H1 (cell line): ENCODE data around the gene URAD. TPM values are rescaled to one million over a fixed set of nuclear protein-coding genes. Genes with fewer than 3 reads are reported as not detected.

Experiments
- CHD7 ChIP-seq: fragments of 300-600 bp; sonication (generic); IDR thresholded peaks from 2 replicates; pipeline ENCODE4 v1.7.1; 2012; ENCODE audit warnings: low read length, moderate library complexity, mild to moderate bottlenecking, inconsistent platforms; ENCODE audit not compliant: insufficient replicate concordance
- CREB1 ChIP-seq: IDR thresholded peaks from 2 replicates; pipeline ENCODE4 v1.6.1; 2012; ENCODE audit warnings: inconsistent platforms
- polyA plus RNA-seq, 7 experiments: library from polyadenylated mRNA; depleted of rRNA in 3 of 7; stranded (reverse) in 5 of 7; unstranded in 2 of 7; fragments of >200 nt in 5 of 7; fragments of 200-250 nt in 2 of 7; gene quantifications; 1 replicate in 5 of 7; 2 replicates in 1 of 7; 4 replicates in 1 of 7; pipeline versions ENCODE4 v1.2.1 to v1.2.3, GENCODE V29; 2011 to 2013; ENCODE audit warnings: missing spikeins in 2 of 7, mixed read lengths in 2 of 7
- total RNA-seq: library from RNA; stranded (reverse); fragmentation: NEBNext Ultra II Directional; extraction: Animal tissue kit (Norgen Biotek cat#: 25700); gene quantifications from 2 replicates; pipeline ENCODE4 v1.2.1, GENCODE V29; 2021

Gene URAD
- total and polyA plus RNA-seq, 2 of the 8 experiments (the other 6 are each of a cell fraction or from before 2014, with no cell fraction given) = not detected

GRCh38 chr13:27953676-27954405 lies 34.7 kb downstream of the URAD start (continued):
- TF ChIP-seq CHD7 = no peak
- 0 out of 2 replicates have a peak, but pooled peaks have one; percentile 29 for TF ChIP-seq CREB1
